DMS79 treated with DMSO at 0.1 percent for 48 hours (cell line): ENCODE data around the gene TAS2R50.

Experiments
- DNase-seq: peaks from one replicate; lab custom pipeline; 2025; lab: John Stamatoyannopoulos, UW

The TAS2R50 gene

DNA sequence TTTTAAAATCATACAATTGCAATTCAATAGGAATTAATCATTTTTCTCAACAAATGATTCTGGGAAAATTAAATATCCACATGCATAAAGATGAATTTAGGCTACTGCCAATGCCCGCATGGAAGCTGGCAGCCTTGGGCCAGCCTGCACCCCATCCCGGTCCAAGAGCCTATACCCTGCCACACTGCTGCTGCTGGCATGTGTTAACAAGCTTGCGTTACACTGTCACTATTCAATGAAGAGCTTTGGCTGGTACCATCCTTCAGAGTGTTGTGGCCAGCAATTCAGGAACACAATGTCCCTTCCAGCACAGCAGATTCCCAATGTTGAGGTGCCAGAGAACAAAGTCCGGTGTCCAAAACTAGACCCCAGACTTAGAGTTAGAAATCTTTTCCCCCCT lies 34.1 kb downstream of the TAS2R50 start:
- DNase-seq = no peak

DNA sequence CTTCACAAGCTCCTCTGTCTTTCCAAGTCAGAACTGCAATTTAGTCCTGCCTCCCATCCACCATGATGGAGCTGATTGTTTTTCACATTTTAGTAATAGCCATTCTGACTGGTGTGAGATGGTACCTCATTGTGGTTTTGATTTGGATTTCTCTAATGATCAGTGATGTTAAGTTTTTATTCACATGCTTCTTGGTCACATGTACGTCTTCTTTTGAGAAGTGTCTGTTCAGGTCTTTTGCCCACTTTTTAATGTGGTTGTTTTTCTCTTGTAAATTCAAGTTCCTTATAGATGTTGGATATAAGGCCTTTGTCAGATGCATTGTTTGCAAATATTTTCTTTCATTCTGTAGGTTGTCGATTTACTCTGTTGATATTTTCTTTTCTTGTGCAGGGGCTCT lies 43.5 kb downstream of the TAS2R50 start:
- no peak for DNase-seq

DNA sequence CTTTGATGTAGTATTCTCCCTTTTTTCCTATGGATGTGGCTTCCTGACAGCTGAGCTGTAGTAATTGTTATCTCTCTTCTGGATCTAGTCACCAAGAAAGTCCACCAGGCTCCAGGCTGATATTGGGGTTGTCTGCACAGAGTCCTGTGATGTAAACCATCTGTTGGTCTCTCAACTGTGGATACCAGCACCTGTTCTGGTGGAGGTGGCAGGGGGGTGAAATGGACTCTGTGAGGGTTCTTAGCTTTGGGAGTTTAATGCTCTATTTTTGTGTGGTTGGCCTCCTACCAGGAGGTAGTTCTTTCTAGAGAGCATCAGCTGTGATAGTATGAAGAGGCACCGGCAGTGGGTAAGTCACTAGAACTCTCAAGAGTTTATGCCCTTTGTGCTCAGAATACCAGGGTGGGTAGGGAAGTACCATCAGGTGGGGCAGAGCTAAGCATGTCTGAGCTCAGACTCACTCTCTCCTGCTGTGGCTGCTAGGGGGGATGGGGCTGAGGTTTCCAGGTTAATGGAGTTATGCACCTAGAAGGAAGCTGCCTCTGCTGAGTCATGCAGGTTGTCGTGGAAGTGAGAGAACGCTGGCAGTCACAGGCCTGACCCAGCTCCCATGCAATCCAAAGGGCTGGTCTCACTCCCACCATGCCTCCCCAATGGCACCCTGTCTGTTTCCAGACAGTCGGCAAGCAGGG lies 44.6 kb downstream of the TAS2R50 start:
- DNase-seq = no peak

DNA sequence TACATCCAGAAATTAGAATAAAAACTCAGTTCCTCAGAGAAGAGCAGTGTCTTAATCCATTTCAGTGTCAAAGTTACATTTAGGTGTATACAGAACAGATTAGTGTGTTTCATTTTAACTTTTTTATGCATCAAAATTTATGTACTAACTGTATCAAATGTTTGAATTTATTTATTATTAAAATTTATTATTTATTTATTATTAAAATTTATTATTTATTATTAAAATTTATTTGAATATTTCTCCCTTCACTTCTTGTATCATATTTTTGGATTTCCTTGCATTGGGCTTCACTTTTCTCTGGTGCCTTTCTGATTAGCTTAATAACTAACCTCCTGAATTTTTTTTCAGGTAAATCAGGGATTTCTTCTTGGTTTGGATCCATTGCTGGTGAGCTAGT lies 45.3 kb downstream of the TAS2R50 start:
- no peak for DNase-seq

DNA sequence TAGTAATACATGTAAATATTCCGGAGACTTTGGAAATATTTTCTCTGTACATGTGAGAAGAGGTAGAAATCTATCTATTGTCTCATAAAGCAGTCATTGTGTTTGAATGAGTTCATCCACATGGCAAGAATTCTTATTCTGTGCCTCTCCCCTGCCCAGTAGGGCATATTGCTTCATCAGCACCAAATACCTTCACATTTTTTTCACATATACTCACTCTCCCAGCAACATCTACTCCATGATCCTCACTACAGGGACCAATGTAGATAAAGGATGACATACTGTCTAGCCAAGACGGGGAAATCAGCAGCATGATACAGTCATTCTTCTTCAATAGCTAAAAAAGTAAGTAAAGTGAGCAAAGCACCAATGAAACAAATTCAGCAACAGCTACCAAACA lies 46.3 kb downstream of the TAS2R50 start:
- DNase-seq = no peak

DNA sequence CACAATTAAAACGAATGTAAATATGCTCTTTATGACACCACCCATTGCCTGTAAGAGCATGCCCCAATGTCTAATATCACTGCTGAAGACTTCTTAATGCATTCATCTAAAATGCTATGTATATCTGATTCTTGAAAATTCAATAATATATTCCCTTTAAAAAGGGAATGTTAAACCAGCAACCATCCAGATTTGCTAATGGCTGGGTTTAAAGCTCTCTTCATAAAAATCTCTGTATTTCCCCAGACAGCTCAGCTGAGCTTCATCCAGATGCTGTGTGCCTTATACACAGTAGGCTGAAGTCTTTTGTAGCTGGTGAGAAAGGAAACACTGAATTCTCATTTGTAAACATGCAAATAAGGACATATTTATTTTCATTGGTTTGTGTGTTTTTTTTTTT lies 47.5 kb downstream of the TAS2R50 start, which contains the start of gene TAS2R14:
TAS2R14 (minus strand) TSS at position 101 of the 400 bp plus-strand sequence; CDS start at position 45, 56 bp downstream.
- DNase-seq = no peak

DNA sequence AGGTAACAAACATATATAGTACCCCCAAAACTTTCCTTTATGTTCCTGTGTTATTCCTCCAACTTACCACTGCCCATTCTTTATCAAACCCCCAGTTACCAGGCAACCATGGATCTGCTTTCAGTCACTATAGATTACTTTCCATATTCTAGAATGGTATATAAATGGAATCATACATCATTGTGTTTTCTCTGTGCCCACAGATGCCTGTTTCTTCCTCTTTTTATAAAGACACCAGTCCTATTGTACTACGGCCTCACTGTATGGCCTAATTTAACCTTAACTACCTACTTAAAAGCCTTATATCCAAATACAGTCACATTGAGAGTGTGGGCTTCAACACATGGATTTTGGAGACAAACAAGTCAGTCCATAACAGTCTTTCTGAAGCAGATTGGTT lies 50.2 kb downstream of the TAS2R50 start:
- no peak for DNase-seq
